HG02623 (cell line): ENCODE results near the gene OLIG2.

ENCODE experiments used
- ATAC-seq: cut with Tn5 transposase; IDR thresholded peaks from one replicate; pipeline ENCODE4 v1.9.1; 2021; ENCODE audit warnings: moderate library complexity; ENCODE audit not compliant: unreplicated experiment

OLIG2 gene

DNA sequence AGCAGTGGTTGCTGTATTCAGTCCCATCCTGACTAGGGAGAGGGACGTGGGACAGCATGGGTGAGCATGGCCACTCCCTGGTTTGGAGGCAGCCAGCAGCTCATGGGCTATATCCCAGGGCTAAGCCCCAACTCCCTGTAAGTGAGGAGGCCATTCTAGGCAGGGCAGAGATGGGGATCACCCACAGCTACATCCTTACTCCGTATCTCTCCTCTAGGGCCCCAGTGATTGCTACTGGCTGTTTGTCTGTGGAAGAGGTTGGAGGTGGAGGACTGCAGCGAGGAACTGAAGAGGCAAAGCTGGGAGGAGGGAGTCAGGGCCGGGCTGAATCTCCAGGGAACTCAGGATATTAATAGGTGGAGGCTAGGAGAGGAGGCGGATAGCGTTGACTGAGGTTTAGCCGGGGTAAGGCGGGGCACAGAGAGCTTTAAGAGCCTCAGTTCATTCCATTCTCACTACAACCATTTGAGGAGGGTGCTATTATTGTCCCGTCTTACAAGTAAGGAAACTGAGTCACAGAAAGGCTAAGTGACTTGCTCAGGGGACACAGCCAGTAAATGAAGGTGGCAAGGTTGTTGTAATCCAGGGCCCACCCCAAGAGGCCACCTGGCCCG is 6.8 kb downstream of the OLIG2 start:
- ATAC-seq, result no peak

GRCh38 chr21:33033094-33033951 is 7.6 kb downstream of the OLIG2 start:
- ATAC-seq, result no peak

GRCh38 chr21:33033961-33034413 is 8.3 kb downstream of the OLIG2 start:
- no peak for ATAC-seq

- no peak for ATAC-seq
Measured at GRCh38 chr21:33035147-33035546, 9.4 kb downstream of the OLIG2 start.

- ATAC-seq, result no peak
Measured at GRCh38 chr21:33036430-33037162, 10.9 kb downstream of the OLIG2 start.

- no peak for ATAC-seq
Measured at GRCh38 chr21:33037501-33037900, 11.8 kb downstream of the OLIG2 start.

DNA sequence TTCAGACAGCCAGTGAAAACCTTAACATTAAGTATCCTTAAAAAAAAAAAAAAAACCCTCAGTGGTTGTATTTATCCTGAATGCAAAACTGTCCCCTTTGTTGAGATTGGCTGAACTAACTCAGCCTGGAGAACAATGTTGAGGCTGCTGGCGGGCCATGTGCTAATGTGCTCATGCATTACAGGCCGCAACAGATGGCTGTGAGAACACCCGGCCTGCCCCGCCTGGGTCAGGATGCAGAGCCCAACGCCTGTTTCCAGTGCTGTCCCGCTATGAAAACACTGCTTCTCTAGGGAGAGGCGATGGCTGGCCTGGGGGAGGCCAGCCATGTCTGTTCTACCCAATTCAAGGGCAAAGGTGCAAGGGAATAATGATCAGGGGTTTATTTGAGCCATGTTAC is 13.8 kb downstream of the OLIG2 start:
- no peak for ATAC-seq

DNA sequence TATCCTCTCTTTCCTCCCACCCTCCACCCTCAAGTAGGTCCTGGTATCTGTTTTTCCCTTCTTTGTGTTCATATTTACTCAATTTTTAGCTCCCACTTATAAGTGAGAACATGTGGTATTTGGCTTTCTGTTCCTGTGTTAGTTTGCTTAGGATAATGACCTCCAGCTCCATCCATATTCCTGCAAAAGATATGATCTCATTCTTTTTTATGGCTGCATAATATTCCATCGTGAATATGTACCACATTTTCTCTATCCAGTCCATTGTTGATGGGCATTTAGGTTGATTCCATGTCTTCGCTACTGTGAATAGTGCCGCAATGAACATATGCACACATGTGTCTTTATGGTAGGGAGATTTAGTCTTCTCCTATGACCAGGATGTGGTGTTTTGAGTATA is 14.5 kb downstream of the OLIG2 start:
- no peak for ATAC-seq

DNA sequence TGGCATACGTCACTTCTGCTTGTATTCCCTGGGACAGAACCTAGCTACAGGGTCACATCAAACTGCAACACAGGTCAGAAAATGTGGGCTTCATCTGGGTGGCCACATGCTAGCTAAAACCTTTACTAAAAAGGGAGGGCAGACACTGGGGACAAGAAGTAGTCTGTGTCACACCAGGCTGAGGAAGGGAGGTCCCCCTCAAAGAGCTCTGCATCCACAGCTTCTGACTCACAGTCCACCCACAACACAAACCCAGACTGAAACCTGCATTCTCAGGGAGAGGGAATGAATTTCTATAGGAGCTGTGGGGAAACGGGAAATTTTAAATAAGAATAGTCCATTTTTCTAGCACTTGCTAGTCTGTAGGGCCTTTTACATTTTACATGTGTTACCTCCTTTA is 16.2 kb downstream of the OLIG2 start:
- ATAC-seq, result no peak

DNA sequence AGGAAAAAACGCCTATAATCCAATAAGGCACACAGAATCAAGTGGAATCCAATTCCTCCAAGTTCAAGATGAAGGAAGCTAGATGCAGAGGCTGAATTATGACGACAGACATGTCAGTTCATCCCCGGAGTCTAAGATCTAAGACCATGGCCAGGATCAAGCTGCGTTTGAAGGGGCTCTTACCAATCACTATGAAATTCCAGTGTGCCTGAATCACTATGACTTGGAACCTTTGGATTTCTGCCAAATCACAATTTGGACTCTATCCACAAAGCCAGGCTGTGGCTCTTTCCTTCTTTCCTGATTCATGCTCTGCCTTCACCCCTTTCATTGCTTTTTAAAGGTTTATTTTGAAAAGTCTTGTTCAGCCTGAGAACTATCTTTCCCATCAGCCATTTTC is 17.1 kb downstream of the OLIG2 start:
- ATAC-seq, result no peak

GRCh38 chr21:33046455-33046854 is 20.7 kb downstream of the OLIG2 start:
- no peak for ATAC-seq

- no peak for ATAC-seq
Measured at GRCh38 chr21:33047231-33047630, 21.5 kb downstream of the OLIG2 start.

GRCh38 chr21:33051925-33052324 is 26.2 kb downstream of the OLIG2 start:
- ATAC-seq, result no peak

GRCh38 chr21:33053951-33054350 is 28.2 kb downstream of the OLIG2 start:
- ATAC-seq, result no peak

DNA sequence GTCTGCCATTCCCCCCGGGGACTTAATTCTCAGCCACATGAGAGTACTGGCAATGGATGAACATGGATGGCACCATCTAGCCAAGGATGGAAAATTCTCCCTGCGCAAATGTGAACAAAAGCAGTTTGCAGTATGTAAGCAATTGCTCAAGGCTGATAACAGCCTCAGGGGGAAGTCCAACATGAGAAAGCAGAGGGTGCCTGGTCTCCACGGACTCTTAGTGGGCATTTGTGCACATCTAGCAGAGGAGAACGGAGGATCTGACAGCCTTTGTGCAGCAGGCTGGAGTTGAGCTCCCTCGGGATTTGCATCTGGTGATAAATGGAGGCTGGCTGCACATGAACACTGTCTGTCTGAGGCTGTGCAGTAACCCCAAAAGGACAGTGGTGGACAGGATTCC is 30.3 kb downstream of the OLIG2 start:
- no peak for ATAC-seq

- no peak for ATAC-seq
Measured at GRCh38 chr21:33057385-33057940, 31.7 kb downstream of the OLIG2 start.

DNA sequence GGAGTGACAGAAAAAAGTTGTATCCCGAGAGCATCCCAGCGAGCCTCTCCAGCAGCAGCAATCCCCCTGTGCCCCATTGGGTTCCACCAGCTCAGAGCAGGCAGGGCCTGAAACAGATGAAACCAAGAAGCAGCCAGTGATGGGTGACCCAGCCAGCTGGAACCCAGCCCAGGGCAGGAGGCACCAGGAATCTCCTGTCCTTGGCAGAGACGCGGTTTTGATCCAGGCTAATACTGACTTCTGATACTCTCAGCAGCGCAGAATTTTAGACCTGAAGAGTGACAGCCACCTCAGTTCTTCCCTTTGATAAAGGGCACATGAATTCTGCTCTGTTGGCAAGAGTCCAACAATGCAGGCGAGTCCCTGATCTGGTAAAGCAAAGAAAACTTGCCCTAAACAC is 32.8 kb downstream of the OLIG2 start:
- ATAC-seq, result no peak

DNA sequence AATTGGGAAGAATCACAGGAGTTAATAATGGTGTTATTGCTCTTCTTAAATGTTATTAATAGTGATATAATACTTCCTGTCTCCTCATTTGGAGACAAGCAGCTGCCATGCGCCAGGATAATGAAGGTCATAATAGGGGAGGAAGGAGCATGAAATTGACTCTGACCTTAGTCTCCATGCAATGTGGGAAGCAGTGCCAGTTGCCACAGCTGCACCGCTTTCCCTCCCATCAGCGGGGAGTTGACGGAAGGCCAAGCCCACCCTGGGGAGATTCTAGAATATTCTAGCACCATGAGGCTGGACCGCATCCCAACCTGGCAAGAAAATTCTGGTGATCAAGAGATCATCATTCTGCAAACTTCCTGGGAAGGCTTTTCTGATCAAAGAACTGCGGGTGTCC is 33.2 kb downstream of the OLIG2 start:
- ATAC-seq, result no peak

DNA sequence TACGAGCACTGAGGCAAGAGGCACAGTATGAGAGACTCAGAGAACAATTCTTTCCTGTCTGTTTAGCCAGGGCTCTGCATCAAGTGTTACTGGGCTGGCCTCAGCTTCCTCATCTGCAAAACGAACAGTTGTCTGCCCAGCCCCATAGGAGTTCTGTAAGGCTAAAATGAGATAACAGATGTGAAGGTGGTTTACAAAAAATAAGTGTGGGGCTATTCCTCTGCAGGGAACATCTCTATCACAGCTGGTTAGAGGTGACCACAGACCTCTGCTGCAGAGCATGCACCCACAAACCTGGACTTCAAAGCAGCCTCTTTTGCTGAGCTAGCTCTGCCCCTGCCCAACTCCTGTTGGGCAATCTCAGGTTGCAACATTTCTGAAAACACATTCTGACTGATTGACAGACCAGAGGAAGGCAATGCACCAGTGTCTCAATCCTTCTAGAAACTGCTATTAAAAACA is 33.7 kb downstream of the OLIG2 start:
- ATAC-seq, result no peak

GRCh38 chr21:33061233-33061632 is 35.5 kb downstream of the OLIG2 start:
- ATAC-seq, result no peak

DNA sequence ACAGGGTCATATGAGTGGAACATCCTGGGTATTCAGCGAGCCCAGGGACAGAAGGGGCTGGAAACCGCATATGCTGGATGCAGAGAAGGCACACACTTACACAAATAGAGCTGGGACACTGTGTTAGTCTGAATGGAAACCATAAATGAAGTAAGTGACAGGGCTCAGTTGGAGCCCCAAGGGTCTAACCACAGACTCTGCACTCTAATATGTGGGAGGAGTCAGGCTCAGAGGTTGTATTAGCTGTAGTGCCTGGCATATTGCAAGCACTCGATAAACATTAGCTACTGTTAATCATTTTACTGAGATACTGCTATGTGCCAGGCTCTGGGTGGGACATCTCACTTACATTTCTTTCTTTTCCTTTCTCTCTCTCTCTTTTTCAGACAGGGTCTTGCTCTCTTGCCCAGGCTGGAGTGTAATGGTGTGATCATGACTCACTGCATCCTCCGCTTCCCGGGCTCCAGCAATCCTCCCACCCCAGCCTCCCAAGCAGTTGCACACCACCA is 37.7 kb downstream of the OLIG2 start:
- ATAC-seq, result no peak
